GM12878 (cell line): ENCODE results near the gene OR52E1. TPM values are rescaled to one million over a fixed set of nuclear protein-coding genes. Genes with fewer than 3 reads are reported as not detected.

Experiments used
- ATAC-seq: fragments of 200-7000 bp; cut with Tn5 transposase; 3 replicates; pipeline ENCODE4 v1.9.1; 2020; ENCODE audit warnings: mild to moderate bottlenecking, moderate library complexity
- BruUV-seq: library from RNA; stranded (reverse); fragments of 400-500 nt; replicated peaks from 2 replicates; lab custom pipeline; 2021; lab: Mats Ljungman, UMichigan
- CTCF ChIA-PET: fragments of 300-600 bp; sonication (Branson Sonifier 250); formaldehyde crosslinking; extraction: SDS; loops from one replicate; lab custom pipeline; 2021; ENCODE audit warnings: inconsistent platforms; lab: Yijun Ruan, JAX
- POLR2A ChIA-PET: fragments of 350-600 bp; formaldehyde crosslinking; extraction: SDS; loops from one replicate; lab custom pipeline; 2021; ENCODE audit warnings: inconsistent platforms; lab: Charles Lee
- RAD21 ChIA-PET: fragments of 300-600 bp; sonication (Branson Sonifier 250); formaldehyde crosslinking; loops from one replicate; lab custom pipeline; 2023; ENCODE audit warnings: antibody characterized with exemption; ENCODE audit not compliant: unreplicated experiment; lab: Charles Lee
- SMC1A ChIA-PET: fragments of 300-600 bp; sonication (Branson Sonifier 250); formaldehyde crosslinking; loops from one replicate; lab custom pipeline; 2023; ENCODE audit not compliant: unreplicated experiment, uncharacterized antibody; lab: Charles Lee
- DNase-seq: peaks from one replicate; pipeline ENCODE4 v3.0.0-alpha.2; 2011; ENCODE audit warnings: low read depth, low spot score
- FAIRE-seq: peaks from 3 replicates; lab custom pipeline; 2011; peaks lifted over from hg19 to GRCh38; lab: Jason Lieb, UNC
- H2AFZ ChIP-seq: 2 replicates; pipeline ENCODE4 v1.6.0; 2011; ENCODE audit warnings: low read depth, low read length, control low read depth; ENCODE audit not compliant: control insufficient read depth
- H3K27ac ChIP-seq: 2 replicates; pipeline ENCODE4 v1.5.1; 2011; ENCODE audit warnings: control low read depth; ENCODE audit not compliant: control insufficient read depth, insufficient read depth
- H3K27me3 ChIP-seq, 2 experiments: replicated peaks in 1 of 2; 2 replicates each; pipeline versions ENCODE4 v1.6.0 to v1.6.1; 2011; ENCODE audit warnings: low read length in 1 of 2; ENCODE audit not compliant: control insufficient read depth in 2 of 2, insufficient read depth in 2 of 2
- H3K36me3 ChIP-seq, 2 experiments: 2 replicates each; pipeline ENCODE4 v1.5.1; 2011; ENCODE audit warnings: low read length in 1 of 2; ENCODE audit not compliant: control insufficient read depth in 2 of 2, insufficient read depth in 2 of 2
- H3K4me1 ChIP-seq: 2 replicates; pipeline ENCODE4 v1.6.1; 2011; ENCODE audit warnings: mild to moderate bottlenecking, low read length, moderate library complexity, mixed read lengths; ENCODE audit not compliant: control insufficient read depth, insufficient read depth
- H3K4me2 ChIP-seq: 2 replicates; pipeline ENCODE4 v1.6.0; 2011; ENCODE audit warnings: control low read depth; ENCODE audit not compliant: control insufficient read depth, insufficient read depth
- H3K4me3 ChIP-seq: fragments of 200-600 bp; sonication (generic); 2 replicates; pipeline ENCODE4 v1.5.1; 2016
- H3K79me2 ChIP-seq: 2 replicates; pipeline ENCODE4 v1.6.0; 2011; ENCODE audit warnings: low read length; ENCODE audit not compliant: control insufficient read depth, insufficient read depth
- H3K9ac ChIP-seq: 2 replicates; pipeline ENCODE4 v1.8.0; 2011; ENCODE audit warnings: low read length, control low read depth, mixed read lengths; ENCODE audit not compliant: control insufficient read depth, insufficient read depth
- H3K9me3 ChIP-seq: replicated peaks from 3 replicates; pipeline ENCODE4 v1.5.1; 2011; ENCODE audit warnings: mild to moderate bottlenecking, low read length; ENCODE audit not compliant: control insufficient read depth, insufficient read depth
- H4K20me1 ChIP-seq: 2 replicates; pipeline ENCODE4 v1.6.0; 2011; ENCODE audit not compliant: control insufficient read depth, insufficient read depth
- BCL11A ChIP-seq: IDR thresholded peaks from 2 replicates; pipeline ENCODE4 v1.6.1; 2011; ENCODE audit warnings: low read depth, low read length
- BCLAF1 ChIP-seq: fragments of 450-650 bp; IDR thresholded peaks from 2 replicates; pipeline ENCODE4 v1.6.1; 2017; ENCODE audit warnings: antibody characterized with exemption, mild to moderate bottlenecking, moderate library complexity
- CBX5 ChIP-seq: sonication (generic); IDR thresholded peaks from 2 replicates; pipeline ENCODE4 v1.6.1; 2016; ENCODE audit warnings: low read depth, moderate library complexity, mild to moderate bottlenecking, inconsistent platforms
- CHD1 ChIP-seq: IDR thresholded peaks from 2 replicates; pipeline ENCODE4 v1.6.1; 2012; ENCODE audit warnings: low read depth, low read length, improper control_type of control experiment
- FOXK2 ChIP-seq: fragments of 450-650 bp; IDR thresholded peaks from 2 replicates; pipeline ENCODE4 v1.6.1; 2017; ENCODE audit warnings: mild to moderate bottlenecking, moderate library complexity
- FOXM1 ChIP-seq: IDR thresholded peaks from 2 replicates; pipeline ENCODE4 v1.6.1; 2012; ENCODE audit warnings: low read depth, mild to moderate bottlenecking, inconsistent platforms, low read length, moderate library complexity
- JUND ChIP-seq: IDR thresholded peaks from 2 replicates; pipeline ENCODE4 v1.6.1; 2012; ENCODE audit warnings: low read depth, mild to moderate bottlenecking, low read length, improper control_type of control experiment, moderate library complexity
- MAX ChIP-seq: IDR thresholded peaks from 2 replicates; pipeline ENCODE4 v1.6.1; 2012; ENCODE audit warnings: low read depth, low read length, improper control_type of control experiment
- NR2C1 ChIP-seq: fragments of 450-650 bp; IDR thresholded peaks from 2 replicates; pipeline ENCODE4 v1.6.1; 2017; ENCODE audit warnings: antibody characterized with exemption, mild to moderate bottlenecking, moderate library complexity
- NRF1 ChIP-seq: conservative IDR thresholded peaks from 2 replicates; pipeline ENCODE4 v1.6.1; 2011; ENCODE audit warnings: mild to moderate bottlenecking, low read depth, low read length, improper control_type of control experiment
- SIN3A ChIP-seq: IDR thresholded peaks from 2 replicates; pipeline ENCODE4 v1.6.1; 2012; ENCODE audit warnings: low read depth, low read length, improper control_type of control experiment
- SMARCA5 ChIP-seq: fragments of 450-650 bp; IDR thresholded peaks from 2 replicates; pipeline ENCODE4 v1.6.1; 2017; ENCODE audit warnings: mild to moderate bottlenecking
- ZNF207 ChIP-seq: fragments of 450-650 bp; IDR thresholded peaks from 2 replicates; pipeline ENCODE4 v1.6.1; 2014; ENCODE audit warnings: antibody characterized with exemption, mild to moderate bottlenecking, borderline replicate concordance
- ZNF622 ChIP-seq: fragments of 450-650 bp; IDR thresholded peaks from 2 replicates; pipeline ENCODE4 v1.6.1; 2017; ENCODE audit warnings: mild to moderate bottlenecking, inconsistent platforms
- ZZZ3 ChIP-seq: IDR thresholded peaks from 2 replicates; pipeline ENCODE4 v1.6.1; 2011; ENCODE audit warnings: low read depth; ENCODE audit not compliant: control insufficient read depth, insufficient read length
- WGBS: methylation state at CpG from one replicate; pipeline ENCODE4 v1.1.6; 2016; ENCODE audit warnings: low lambda C conversion rate; ENCODE audit not compliant: insufficient replicate concordance, insufficient coverage; ENCODE audit errors: missing lambda C conversion rate; 5-methylcytosine and 5-hydroxymethylcytosine counted together
- in situ Hi-C: fragments of 300-500 bp; cut with MboI; formaldehyde crosslinking; loops from 9 replicates; pipeline ENCODE4 v1.14.3; 2018; ENCODE audit warnings: mixed read lengths
- intact Hi-C: fragments of 100-400 bp; cut with micrococcal nuclease; formaldehyde crosslinking; loops from one replicate; pipeline ENCODE4 v1.14.2; 2022; ENCODE audit not compliant: unreplicated experiment
- polyA plus RNA-seq, 11 experiments: library from polyadenylated mRNA; depleted of rRNA in 4 of 11; unstranded in 6 of 11; stranded (reverse) in 5 of 11; fragments of >200 nt; fragmentation: Nextera tagmentation in 4 of 11; fragmentation: Illumina TruSeq in 1 of 11; extraction: Ambion mirVana in 4 of 11; extraction: Trizol in 1 of 11; gene quantifications; 1 replicate in 1 of 11; 2 replicates in 10 of 11; pipeline versions ENCODE4 v1.2.1 to v1.2.3, GENCODE V29; 2011 to 2016; ENCODE audit warnings: inconsistent platforms in 2 of 11, missing spikeins in 2 of 11, low read depth in 1 of 11
- total RNA-seq, 4 experiments: library from RNA; depleted of rRNA in 3 of 4; stranded (reverse); fragments of >200 nt in 3 of 4; fragmentation: Illumina TruSeq in 1 of 4; extraction: Trizol in 1 of 4; gene quantifications; 2 replicates each; pipeline versions ENCODE4 v1.2.1 to v1.2.3, GENCODE V29; 2013 to 2021
- TF ChIP-seq, protein P1 (sequence below): fragments of 450-650 bp; IDR thresholded peaks from 2 replicates; pipeline ENCODE4 v1.6.1; 2016; ENCODE audit warnings: mild to moderate bottlenecking

The OR52E1 gene
- total and polyA plus RNA-seq, 10 of the 15 experiments (the other 5 are each of a cell fraction or from before 2014, with no cell fraction given): not detected

DNA sequence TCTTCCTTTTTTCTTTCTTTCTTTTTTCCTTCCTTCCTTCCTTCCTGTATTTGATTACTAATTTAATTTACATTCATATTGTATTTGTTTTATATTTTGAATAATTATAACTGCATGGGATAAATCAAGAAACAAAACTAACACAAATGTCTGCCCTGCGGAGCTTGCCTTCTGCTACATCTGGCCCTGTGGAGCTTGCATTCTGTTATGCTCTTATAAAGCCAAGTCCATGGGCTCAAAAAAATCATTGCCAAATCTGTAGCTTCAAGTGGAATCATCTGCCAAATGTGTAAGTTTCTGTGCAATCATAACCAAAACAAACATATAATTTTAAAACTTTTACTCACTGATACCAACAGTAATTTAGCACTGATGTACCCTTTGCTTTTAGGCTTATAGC, 31.0 kb upstream of the OR52E1 start:
- no peaks in the 10 kb centered on the region for H3K79me2 ChIP-seq
- no peak for FAIRE-seq
- intact Hi-C loops: no loop called here
- 91% methylated on average over 1 of the region's 1 CpG for WGBS
- no peaks in the 10 kb centered on the region for H3K36me3 ChIP-seq
- DNase-seq: no peak
- no peak overlapping the region for H2AFZ ChIP-seq
- H3K4me2 ChIP-seq: no peak overlapping the region
- H4K20me1 ChIP-seq: no peaks in the 10 kb centered on the region
- H3K4me1 ChIP-seq: no peaks in the 10 kb centered on the region
- H3K9ac ChIP-seq: no peak overlapping the region
- ChIA-PET CTCF (no interaction called here), POLR2A (no interaction called here), RAD21 (no interaction called here)
- no peak overlapping the region for H3K4me3 ChIP-seq
- H3K9me3 ChIP-seq: no peaks in the 10 kb centered on the region
- in situ Hi-C loops: no loop called here
- no peak overlapping the region for H3K27ac ChIP-seq
- no peaks in the 10 kb centered on the region for H3K27me3 ChIP-seq
- BruUV-seq: no TSS peak
- no peak for ATAC-seq
- no peak for TF ChIP-seq BCLAF1
- TF ChIP-seq ZNF622: no peak
- TF ChIP-seq JUND: no peak
- no peak for TF ChIP-seq SMARCA5
- no peak for TF ChIP-seq FOXK2
- TF ChIP-seq MAX: no peak
- TF ChIP-seq, protein P1, sequence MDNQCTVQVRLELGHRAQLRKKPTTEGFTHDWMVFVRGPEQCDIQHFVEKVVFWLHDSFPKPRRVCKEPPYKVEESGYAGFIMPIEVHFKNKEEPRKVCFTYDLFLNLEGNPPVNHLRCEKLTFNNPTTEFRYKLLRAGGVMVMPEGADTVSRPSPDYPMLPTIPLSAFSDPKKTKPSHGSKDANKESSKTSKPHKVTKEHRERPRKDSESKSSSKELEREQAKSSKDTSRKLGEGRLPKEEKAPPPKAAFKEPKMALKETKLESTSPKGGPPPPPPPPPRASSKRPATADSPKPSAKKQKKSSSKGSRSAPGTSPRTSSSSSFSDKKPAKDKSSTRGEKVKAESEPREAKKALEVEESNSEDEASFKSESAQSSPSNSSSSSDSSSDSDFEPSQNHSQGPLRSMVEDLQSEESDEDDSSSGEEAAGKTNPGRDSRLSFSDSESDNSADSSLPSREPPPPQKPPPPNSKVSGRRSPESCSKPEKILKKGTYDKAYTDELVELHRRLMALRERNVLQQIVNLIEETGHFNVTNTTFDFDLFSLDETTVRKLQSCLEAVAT: no peak
- TF ChIP-seq ZZZ3: no peak
- no peak for TF ChIP-seq SIN3A
- no peak for TF ChIP-seq ZNF207
- TF ChIP-seq CHD1: no peak
- no peak for TF ChIP-seq NR2C1
- TF ChIP-seq FOXM1: no peak
- TF ChIP-seq CBX5: no peak
- TF ChIP-seq NRF1: no peak
- TF ChIP-seq BCL11A: no peak
- TF ChIP-seq, all 136 proteins: peak for 0
- SMC1A ChIA-PET: no interaction called here
